Keratinocyte (primary cell): ENCODE measurements around the gene EIF2S3. TPM values are rescaled to one million over a fixed set of nuclear protein-coding genes. Genes with fewer than 3 reads are reported as not detected.

Experiments used
- DNase-seq: peaks from one replicate; pipeline ENCODE4 v3.0.0-alpha.2; 2011; ENCODE audit warnings: low read depth, missing footprints, low spot score
- FAIRE-seq: peaks from 2 replicates; lab custom pipeline; 2011; peaks lifted over from hg19 to GRCh38; lab: Jason Lieb, UNC
- H2AFZ ChIP-seq: 2 replicates; pipeline ENCODE4 v1.6.0; 2012; ENCODE audit warnings: low read length, control low read depth, inconsistent platforms; ENCODE audit not compliant: control insufficient read depth
- H3K27ac ChIP-seq: 2 replicates; pipeline ENCODE4 v1.5.1; 2011; ENCODE audit warnings: low read length; ENCODE audit not compliant: control insufficient read depth, insufficient read depth
- H3K27me3 ChIP-seq: 3 replicates; pipeline ENCODE4 v1.6.0; 2011; ENCODE audit warnings: low read length; ENCODE audit not compliant: control insufficient read depth, insufficient read depth; ENCODE audit errors: extremely low read depth
- H3K36me3 ChIP-seq, 2 experiments: 2 replicates in 1 of 2; 3 replicates in 1 of 2; pipeline ENCODE4 v1.5.1; 2011; ENCODE audit warnings: low read length in 2 of 2, mild to moderate bottlenecking in 1 of 2; ENCODE audit not compliant: control insufficient read depth in 2 of 2, insufficient read depth in 2 of 2; ENCODE audit errors: extremely low read depth in 1 of 2
- H3K4me1 ChIP-seq: 3 replicates; pipeline ENCODE4 v1.5.1; 2011; ENCODE audit warnings: low read length; ENCODE audit not compliant: control insufficient read depth, insufficient read depth; ENCODE audit errors: extremely low read depth
- H3K4me2 ChIP-seq: 3 replicates; pipeline ENCODE4 v1.6.0; 2011; ENCODE audit warnings: low read depth, low read length; ENCODE audit not compliant: control insufficient read depth, insufficient read depth; ENCODE audit errors: extremely low read depth
- H3K4me3 ChIP-seq, 3 experiments: fragments of 200-600 bp in 1 of 3; sonication (generic) in 1 of 3; 2 replicates in 2 of 3; 3 replicates in 1 of 3; pipeline ENCODE4 v1.5.1; 2011 to 2016; ENCODE audit warnings: low read length in 3 of 3, mild to moderate bottlenecking in 3 of 3, control low read depth in 2 of 3, inconsistent platforms in 1 of 3, low read depth in 1 of 3, mixed read lengths in 1 of 3, mixed run types in 1 of 3, moderate library complexity in 1 of 3; ENCODE audit not compliant: control insufficient read depth in 2 of 3, insufficient read depth in 2 of 3; ENCODE audit errors: extremely low read depth in 1 of 3
- H3K79me2 ChIP-seq: 2 replicates; pipeline ENCODE4 v1.6.0; 2012; ENCODE audit warnings: low read length; ENCODE audit not compliant: control insufficient read depth, insufficient read depth
- H3K9ac ChIP-seq: 3 replicates; pipeline ENCODE4 v1.6.0; 2011; ENCODE audit warnings: low read length; ENCODE audit not compliant: control insufficient read depth, insufficient read depth; ENCODE audit errors: extremely low read depth
- H3K9me1 ChIP-seq: 3 replicates; pipeline ENCODE4 v1.6.0; 2011; ENCODE audit warnings: low read length; ENCODE audit not compliant: control insufficient read depth, insufficient read depth; ENCODE audit errors: extremely low read depth
- H3K9me3 ChIP-seq: 2 replicates; pipeline ENCODE4 v1.5.1; 2012; ENCODE audit warnings: low read depth, low read length; ENCODE audit not compliant: control insufficient read depth
- H4K20me1 ChIP-seq: 3 replicates; pipeline ENCODE4 v1.6.0; 2011; ENCODE audit warnings: low read length; ENCODE audit not compliant: control insufficient read depth, insufficient read depth; ENCODE audit errors: extremely low read depth
- CTCF ChIP-seq, 3 experiments: IDR thresholded peaks in 1 of 3; conservative IDR thresholded peaks in 1 of 3; optimal IDR thresholded peaks in 1 of 3; 2 replicates in 2 of 3; 3 replicates in 1 of 3; pipeline versions ENCODE3 to v1.5.1; 2011; ENCODE audit warnings: low read length in 3 of 3, mild to moderate bottlenecking in 3 of 3, moderate library complexity in 2 of 3, control low read depth in 1 of 3, inconsistent platforms in 1 of 3; ENCODE audit not compliant: insufficient read depth in 2 of 3; ENCODE audit errors: extremely low read depth in 1 of 3
- EZH2 ChIP-seq: IDR thresholded peaks from one replicate; pipeline ENCODE4 v1.6.1; 2012; ENCODE audit warnings: inconsistent platforms, mild to moderate bottlenecking, low read length, moderate library complexity
- dilution Hi-C: fragments of 300-500 bp; cut with MboI; formaldehyde crosslinking; loops from one replicate; pipeline ENCODE4 v1.7.0; 2020; ENCODE audit warnings: low sequenced_read_pairs; ENCODE audit not compliant: extremely low pct_ligation_motif_present
- polyA plus RNA-seq, 5 experiments: library from polyadenylated mRNA; depleted of rRNA in 3 of 5; stranded (reverse) in 3 of 5; stranded (forward) in 1 of 5; unstranded in 1 of 5; fragments of >200 nt; gene quantifications; 1 replicate in 1 of 5; 2 replicates in 3 of 5; 3 replicates in 1 of 5; pipeline versions ENCODE4 v1.2.1 to v1.2.3, GENCODE V29; 2011 to 2012; ENCODE audit warnings: missing spikeins in 2 of 5, low read depth in 1 of 5, low replicate concordance in 1 of 5

Gene EIF2S3
- polyA plus RNA-seq, 1 donor (not counting 4 experiments of a cell fraction or from before 2014, with no cell fraction given): 127 TPM

GRCh38 chrX:24005867-24006266 is 48.9 kb upstream of the EIF2S3 start:
- no peak overlapping the region for H3K9ac ChIP-seq
- H3K27ac ChIP-seq: no peak overlapping the region
- no peaks in the 10 kb centered on the region for H4K20me1 ChIP-seq
- peaks cover 0 to 3% of the 10 kb centered on the region in 2 experiments for H3K36me3 ChIP-seq
- no peak for DNase-seq
- no peaks in the 10 kb centered on the region for H3K4me1 ChIP-seq
- TF ChIP-seq EZH2: no peak
- TF ChIP-seq CTCF (optimal IDR thresholded peaks at IDR 0.05 in 1 of 3, IDR thresholded peaks at IDR 0.05 in 1 of 3, conservative IDR thresholded peaks at IDR 0.05 in 1 of 3; ENCODE audit: extremely low read depth in 1 of 3, insufficient read depth in 2 of 3, low read length in 3 of 3): no peak
- H3K9me1 ChIP-seq: no peaks in the 10 kb centered on the region
- H3K4me2 ChIP-seq: no peak overlapping the region
- no peaks in the 10 kb centered on the region for H3K27me3 ChIP-seq
- H3K79me2 ChIP-seq: no peaks in the 10 kb centered on the region
- no peak overlapping the region for H2AFZ ChIP-seq
- H3K4me3 ChIP-seq: no peak overlapping the region
- no peak for FAIRE-seq
- H3K9me3 ChIP-seq: no peaks in the 10 kb centered on the region
- dilution Hi-C loops: no loop called here

- Histone ChIP-seq H3K79me2 (no peaks in the 10 kb centered on the region), H3K4me1 (no peaks in the 10 kb centered on the region), H3K9ac (no peak overlapping the region), H3K27ac (no peak overlapping the region), H3K36me3 (no peaks in the 10 kb centered on the region), H3K9me1 (no peaks in the 10 kb centered on the region), H3K4me2 (no peak overlapping the region), H3K4me3 (no peak overlapping the region), H3K27me3 (no peaks in the 10 kb centered on the region), H3K9me3 (no peaks in the 10 kb centered on the region), H2AFZ (no peak overlapping the region), H4K20me1 (no peaks in the 10 kb centered on the region)
- FAIRE-seq (no peak), DNase-seq (no peak)
- TF ChIP-seq EZH2: no peak
- TF ChIP-seq CTCF (optimal IDR thresholded peaks at IDR 0.05 in 1 of 3, IDR thresholded peaks at IDR 0.05 in 1 of 3, conservative IDR thresholded peaks at IDR 0.05 in 1 of 3; ENCODE audit: extremely low read depth in 1 of 3, insufficient read depth in 2 of 3, low read length in 3 of 3): no peak
- dilution Hi-C loops: no loop called here
These were observed 42.5 kb upstream of the EIF2S3 start for GRCh38 chrX:24012266-24012665.
